ENCODE data around the gene UST.

The UST gene

GRCh38 chr6:148816117-148816516 lies 69.3 kb downstream of the UST start:
- H3K27ac Mint-ChIP-seq, result no peak overlapping the region
- H3K4me3 Mint-ChIP-seq, result no peak overlapping the region
- no peaks in the 10 kb centered on the region for H3K4me1 Mint-ChIP-seq (ENCODE audit: low read depth)
- no peaks in the 10 kb centered on the region for H3K36me3 Mint-ChIP-seq (ENCODE audit: low read depth)
- H3K9me3 Mint-ChIP-seq, result no peaks in the 10 kb centered on the region
- DNase-seq (ENCODE audit: low spot score), result no peak
- peaks cover 8% of the 10 kb centered on the region for H3K27me3 Mint-ChIP-seq (ENCODE audit: low read depth)

- Mint-ChIP-seq H3K4me1 (ENCODE audit: low read depth) (no peaks in the 10 kb centered on the region), H3K9me3 (no peaks in the 10 kb centered on the region), H3K27ac (no peak overlapping the region), H3K36me3 (ENCODE audit: low read depth) (no peaks in the 10 kb centered on the region), H3K4me3 (no peak overlapping the region), H3K27me3 (ENCODE audit: low read depth) (peaks cover 16% of the 10 kb centered on the region)
- DNase-seq (ENCODE audit: low spot score), result no peak
Observed at GRCh38 chr6:148817689-148818088, 70.9 kb downstream of the UST start.

- H3K4me1 Mint-ChIP-seq (ENCODE audit: low read depth), result no peaks in the 10 kb centered on the region
- no peaks in the 10 kb centered on the region for H3K36me3 Mint-ChIP-seq (ENCODE audit: low read depth)
- no peak overlapping the region for H3K27ac Mint-ChIP-seq
- no peak overlapping the region for H3K4me3 Mint-ChIP-seq
- H3K9me3 Mint-ChIP-seq, result no peaks in the 10 kb centered on the region
- peaks cover 27% of the 10 kb centered on the region for H3K27me3 Mint-ChIP-seq (ENCODE audit: low read depth)
- no peak for DNase-seq (ENCODE audit: low spot score)
Observed at GRCh38 chr6:148818939-148819575, 72.2 kb downstream of the UST start.

- no peak for DNase-seq (ENCODE audit: low spot score)
- Mint-ChIP-seq H3K27me3 (ENCODE audit: low read depth) (peaks cover 28% of the 10 kb centered on the region), H3K4me3 (no peak overlapping the region), H3K9me3 (peaks cover 1% of the 10 kb centered on the region), H3K4me1 (ENCODE audit: low read depth) (no peaks in the 10 kb centered on the region), H3K36me3 (ENCODE audit: low read depth) (no peaks in the 10 kb centered on the region), H3K27ac (no peak overlapping the region)
Observed at GRCh38 chr6:148819852-148820251, 73.0 kb downstream of the UST start.

- Mint-ChIP-seq H3K36me3 (ENCODE audit: low read depth) (no peaks in the 10 kb centered on the region), H3K9me3 (peaks cover 5% of the 10 kb centered on the region), H3K27me3 (ENCODE audit: low read depth) (peaks cover 31% of the 10 kb centered on the region), H3K4me3 (no peak overlapping the region), H3K4me1 (ENCODE audit: low read depth) (no peaks in the 10 kb centered on the region), H3K27ac (no peak overlapping the region)
- DNase-seq (ENCODE audit: low spot score), result no peak
Observed at GRCh38 chr6:148822819-148823218, 76.0 kb downstream of the UST start.

- H3K27me3 Mint-ChIP-seq (ENCODE audit: low read depth), result peaks cover 27% of the 10 kb centered on the region
- no peak overlapping the region for H3K27ac Mint-ChIP-seq
- DNase-seq (ENCODE audit: low spot score), result no peak
- peaks cover 5% of the 10 kb centered on the region for H3K9me3 Mint-ChIP-seq
- no peaks in the 10 kb centered on the region for H3K4me1 Mint-ChIP-seq (ENCODE audit: low read depth)
- H3K36me3 Mint-ChIP-seq (ENCODE audit: low read depth), result no peaks in the 10 kb centered on the region
- no peak overlapping the region for H3K4me3 Mint-ChIP-seq
Observed at GRCh38 chr6:148824291-148824690, 77.5 kb downstream of the UST start.

GRCh38 chr6:148824960-148825359 lies 78.1 kb downstream of the UST start:
- no peak overlapping the region for H3K4me3 Mint-ChIP-seq

GRCh38 chr6:148825492-148825891 lies 78.7 kb downstream of the UST start:
- peaks cover 3% of the 10 kb centered on the region for H3K4me1 Mint-ChIP-seq (ENCODE audit: low read depth)
- no peak for DNase-seq (ENCODE audit: low spot score)
- H3K9me3 Mint-ChIP-seq, result peaks cover 5% of the 10 kb centered on the region
- no peak overlapping the region for H3K4me3 Mint-ChIP-seq
- H3K27ac Mint-ChIP-seq, result no peak overlapping the region
- peaks cover 27% of the 10 kb centered on the region for H3K27me3 Mint-ChIP-seq (ENCODE audit: low read depth)
- H3K36me3 Mint-ChIP-seq (ENCODE audit: low read depth), result no peaks in the 10 kb centered on the region

More at GRCh38 chr6:148824960-148825359, 78.1 kb downstream of the UST start:
- peaks cover 5% of the 10 kb centered on the region for H3K9me3 Mint-ChIP-seq
- H3K27me3 Mint-ChIP-seq (ENCODE audit: low read depth), result peaks cover 29% of the 10 kb centered on the region
- no peaks in the 10 kb centered on the region for H3K36me3 Mint-ChIP-seq (ENCODE audit: low read depth)
- H3K4me1 Mint-ChIP-seq (ENCODE audit: low read depth), result no peaks in the 10 kb centered on the region
- peak overlapping the region; percentile 5 for H3K27ac Mint-ChIP-seq
- DNase-seq (ENCODE audit: low spot score), result no peak

- peaks cover 7% of the 10 kb centered on the region for H3K4me1 Mint-ChIP-seq (ENCODE audit: low read depth)
- H3K27me3 Mint-ChIP-seq (ENCODE audit: low read depth), result peaks cover 23% of the 10 kb centered on the region
Observed at GRCh38 chr6:148827416-148828045, 80.7 kb downstream of the UST start.

GRCh38 chr6:148828047-148828446 lies 81.2 kb downstream of the UST start:
- peaks cover 25% of the 10 kb centered on the region for H3K27me3 Mint-ChIP-seq (ENCODE audit: low read depth)
- H3K4me1 Mint-ChIP-seq (ENCODE audit: low read depth), result peaks cover 7% of the 10 kb centered on the region
- H3K9me3 Mint-ChIP-seq, result peaks cover 5% of the 10 kb centered on the region
- H3K36me3 Mint-ChIP-seq (ENCODE audit: low read depth), result no peaks in the 10 kb centered on the region
- no peak overlapping the region for H3K27ac Mint-ChIP-seq
- DNase-seq (ENCODE audit: low spot score), result no peak
- no peak overlapping the region for H3K4me3 Mint-ChIP-seq

More at GRCh38 chr6:148827416-148828045, 80.7 kb downstream of the UST start:
- DNase-seq (ENCODE audit: low spot score), result no peak
- Mint-ChIP-seq H3K4me3 (no peak overlapping the region), H3K9me3 (peaks cover 5% of the 10 kb centered on the region), H3K27ac (no peak overlapping the region), H3K36me3 (ENCODE audit: low read depth) (no peaks in the 10 kb centered on the region)

- Mint-ChIP-seq H3K36me3 (ENCODE audit: low read depth) (no peaks in the 10 kb centered on the region), H3K27ac (no peak overlapping the region), H3K27me3 (ENCODE audit: low read depth) (peaks cover 25% of the 10 kb centered on the region), H3K4me3 (no peak overlapping the region), H3K4me1 (ENCODE audit: low read depth) (peaks cover 7% of the 10 kb centered on the region), H3K9me3 (peaks cover 5% of the 10 kb centered on the region)
- DNase-seq (ENCODE audit: low spot score), result no peak
Observed at GRCh38 chr6:148829415-148830101, 82.7 kb downstream of the UST start.

GRCh38 chr6:148830614-148831013 lies 83.8 kb downstream of the UST start:
- DNase-seq (ENCODE audit: low spot score), result no peak
- H3K27me3 Mint-ChIP-seq (ENCODE audit: low read depth), result peaks cover 21% of the 10 kb centered on the region
- H3K36me3 Mint-ChIP-seq (ENCODE audit: low read depth), result no peaks in the 10 kb centered on the region
- no peak overlapping the region for H3K27ac Mint-ChIP-seq
- H3K9me3 Mint-ChIP-seq, result no peaks in the 10 kb centered on the region
- peaks cover 8% of the 10 kb centered on the region for H3K4me1 Mint-ChIP-seq (ENCODE audit: low read depth)
- H3K4me3 Mint-ChIP-seq, result peak overlapping the region; percentile 68

- H3K27me3 Mint-ChIP-seq (ENCODE audit: low read depth), result peaks cover 21% of the 10 kb centered on the region
- H3K36me3 Mint-ChIP-seq (ENCODE audit: low read depth), result no peaks in the 10 kb centered on the region
- H3K27ac Mint-ChIP-seq, result no peak overlapping the region
- H3K9me3 Mint-ChIP-seq, result no peaks in the 10 kb centered on the region
- peak overlapping the region; percentile 68 for H3K4me3 Mint-ChIP-seq
- peaks cover 8% of the 10 kb centered on the region for H3K4me1 Mint-ChIP-seq (ENCODE audit: low read depth)
- no peak for DNase-seq (ENCODE audit: low spot score)
Observed at GRCh38 chr6:148831064-148831463, 84.2 kb downstream of the UST start.

GRCh38 chr6:148831531-148831930 lies 84.7 kb downstream of the UST start:
- H3K36me3 Mint-ChIP-seq (ENCODE audit: low read depth), result no peaks in the 10 kb centered on the region
- no peak overlapping the region for H3K27ac Mint-ChIP-seq
- no peak overlapping the region for H3K4me3 Mint-ChIP-seq
- peaks cover 8% of the 10 kb centered on the region for H3K4me1 Mint-ChIP-seq (ENCODE audit: low read depth)
- no peak for DNase-seq (ENCODE audit: low spot score)
- H3K27me3 Mint-ChIP-seq (ENCODE audit: low read depth), result peaks cover 21% of the 10 kb centered on the region
- H3K9me3 Mint-ChIP-seq, result no peaks in the 10 kb centered on the region

Data from T-helper 2 cell treated with Interferon-gamma antibody and Interleukin-4, amounts not matched to agents 5 μg/mL and 100 μg/mL, for 36 hours (primary cell).